GDM1 (cell line): ENCODE measurements around the gene DNAJC28.
"Not testable (repeated sequence)": the region's sequence is repeated elsewhere in the genome, so short reads cannot be mapped to it uniquely, and the experiment has no call there.

Source experiments
- DNase-seq: peaks from one replicate; lab custom pipeline; 2025; lab: John Stamatoyannopoulos, UW

DNAJC28 gene, protein sequence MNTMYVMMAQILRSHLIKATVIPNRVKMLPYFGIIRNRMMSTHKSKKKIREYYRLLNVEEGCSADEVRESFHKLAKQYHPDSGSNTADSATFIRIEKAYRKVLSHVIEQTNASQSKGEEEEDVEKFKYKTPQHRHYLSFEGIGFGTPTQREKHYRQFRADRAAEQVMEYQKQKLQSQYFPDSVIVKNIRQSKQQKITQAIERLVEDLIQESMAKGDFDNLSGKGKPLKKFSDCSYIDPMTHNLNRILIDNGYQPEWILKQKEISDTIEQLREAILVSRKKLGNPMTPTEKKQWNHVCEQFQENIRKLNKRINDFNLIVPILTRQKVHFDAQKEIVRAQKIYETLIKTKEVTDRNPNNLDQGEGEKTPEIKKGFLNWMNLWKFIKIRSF

DNA sequence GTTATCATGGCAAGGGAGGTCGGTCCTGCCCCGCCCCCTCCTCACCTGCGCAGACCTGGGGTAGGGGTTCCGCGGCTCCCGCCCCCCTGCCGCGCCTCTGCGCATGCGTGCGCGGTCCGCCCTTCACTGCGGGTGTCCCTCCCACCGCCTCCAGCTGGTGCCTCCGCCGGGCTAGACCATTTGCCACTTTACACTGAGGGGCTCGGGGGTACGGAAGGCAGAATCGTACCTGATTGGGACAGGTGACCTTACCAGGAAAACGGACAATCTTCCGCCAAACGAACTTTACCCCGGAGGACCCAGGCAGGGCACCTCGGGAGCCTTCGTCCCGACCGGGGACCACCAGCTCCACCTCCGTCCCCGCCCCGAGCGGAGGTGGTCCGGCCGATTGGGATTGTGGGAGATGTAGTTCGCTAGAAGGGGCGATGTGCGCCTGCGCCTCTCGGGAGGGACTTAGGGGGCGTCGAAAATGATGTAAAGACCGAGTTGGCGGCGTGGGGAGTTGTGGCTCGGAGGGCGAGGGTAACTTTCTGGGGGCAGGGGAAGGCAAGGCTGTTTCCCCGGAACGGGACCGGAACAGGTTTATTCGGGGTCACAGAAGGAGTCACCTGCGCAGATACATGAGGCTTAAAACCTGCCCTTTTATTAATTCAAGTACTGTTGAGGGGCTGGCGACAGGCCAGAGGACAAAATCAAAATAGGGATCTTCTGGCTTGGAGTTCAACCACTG, at the start of gene DNAJC28:
TSS of gene DNAJC28 (minus strand) at position 344 of the 730 bp plus-strand sequence. CDS start 2,323 bp downstream, outside the sequence.
- peak; percentile 90 for DNase-seq

DNA sequence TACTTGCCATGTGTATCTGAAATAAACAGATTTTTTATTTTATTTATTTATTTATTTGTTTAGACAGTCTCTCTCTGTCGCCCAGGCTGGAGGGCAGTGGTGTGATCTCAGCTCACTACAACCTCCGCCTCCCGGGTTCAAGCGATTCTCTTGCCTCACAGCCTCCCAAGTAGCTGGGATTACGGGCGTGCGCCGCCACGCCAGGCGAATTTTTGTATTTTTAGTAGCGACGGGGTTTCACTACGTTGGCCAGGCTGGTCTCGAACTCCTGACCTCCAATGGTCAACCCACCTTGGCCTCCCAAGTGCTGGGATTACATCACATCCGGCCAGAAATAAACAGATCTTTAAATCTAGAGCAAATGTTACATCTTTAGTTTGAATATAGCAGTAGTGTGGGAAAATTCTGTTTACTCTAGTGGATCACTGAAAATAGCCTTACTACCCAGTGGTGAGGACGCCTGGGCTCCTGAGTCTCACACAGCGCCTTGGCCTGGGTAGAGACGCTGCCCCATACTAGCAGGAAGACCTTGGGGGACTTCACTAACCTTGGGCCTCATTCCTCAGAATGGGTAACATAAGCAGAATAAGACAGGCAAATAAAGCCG, 49.7 kb upstream of the DNAJC28 start:
- no peak for DNase-seq

DNA sequence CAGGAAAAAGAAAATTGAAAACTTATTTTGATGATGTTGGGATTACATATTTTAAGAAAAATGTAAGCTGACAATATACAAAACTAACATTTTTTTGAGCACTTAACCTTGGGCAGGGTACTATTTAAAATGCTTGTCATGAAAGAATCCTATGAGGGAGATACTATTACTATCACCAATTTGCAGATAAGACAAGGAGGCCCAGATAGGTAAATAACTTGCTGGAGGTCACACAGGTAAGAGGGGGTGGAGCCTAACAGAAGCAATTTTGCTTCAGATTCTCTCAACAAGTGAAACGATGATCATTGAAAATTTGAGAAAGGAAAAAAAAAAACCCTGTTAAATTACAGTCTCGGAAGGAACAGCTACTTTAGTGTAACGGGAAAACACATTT, 49.2 kb upstream of the DNAJC28 start:
- DNase-seq, result no peak

DNA sequence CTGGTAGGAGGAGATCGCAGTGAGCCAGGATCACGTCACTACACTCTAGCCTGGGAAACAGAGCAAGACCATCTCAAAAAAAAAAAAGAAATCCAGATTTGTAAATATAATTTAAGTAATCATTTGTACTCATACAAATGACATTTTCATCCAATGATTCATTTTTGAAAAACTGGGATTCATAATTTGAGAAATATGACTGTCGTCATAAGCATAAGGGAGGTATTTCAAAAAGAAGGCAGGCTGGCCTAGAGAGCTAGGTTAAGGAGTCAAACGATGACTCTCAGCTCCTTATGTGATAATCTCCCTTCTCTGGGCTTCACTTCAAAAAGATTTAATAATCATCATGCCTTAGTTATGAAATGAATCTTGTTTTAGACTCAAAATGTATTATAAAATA, 48.1 kb upstream of the DNAJC28 start:
- no peak for DNase-seq

DNA sequence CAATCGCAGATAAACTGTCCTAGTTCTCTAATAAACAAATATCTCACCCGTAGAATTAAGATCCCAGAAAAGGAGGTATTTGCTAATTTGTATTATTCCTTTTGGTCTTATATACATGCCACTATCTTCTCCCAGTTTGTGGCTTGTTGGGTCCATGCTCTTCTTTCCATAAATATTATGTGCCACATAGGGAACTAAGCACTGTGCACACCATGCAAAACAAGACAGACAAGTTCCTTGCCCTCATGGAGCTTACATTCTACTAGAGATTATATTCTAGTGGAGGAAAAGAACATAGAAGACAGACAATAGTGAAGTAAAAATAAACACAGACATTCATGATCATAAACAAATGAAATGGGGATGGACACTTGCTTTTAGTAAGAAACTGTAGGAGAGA, 45.7 kb upstream of the DNAJC28 start:
- DNase-seq, result no peak

DNA sequence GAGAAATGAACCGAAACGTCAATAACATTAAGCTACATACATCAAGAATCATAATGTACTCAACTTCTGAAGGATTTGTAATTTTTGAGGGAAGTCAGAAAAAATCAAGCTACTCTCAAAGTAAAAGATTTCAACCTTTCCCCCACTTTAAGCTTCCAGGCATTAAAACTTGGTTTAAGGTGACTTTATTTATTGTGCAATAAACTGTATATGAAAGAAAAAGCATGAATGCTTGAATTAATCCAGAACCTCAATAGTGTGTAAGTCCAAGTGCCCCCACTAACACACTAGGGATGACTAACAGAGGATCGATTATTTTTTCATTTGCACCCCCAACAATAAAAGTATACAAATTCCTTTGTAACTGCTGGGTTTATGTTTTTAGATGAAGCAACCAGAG, 39.5 kb upstream of the DNAJC28 start:
- no peak for DNase-seq

DNA sequence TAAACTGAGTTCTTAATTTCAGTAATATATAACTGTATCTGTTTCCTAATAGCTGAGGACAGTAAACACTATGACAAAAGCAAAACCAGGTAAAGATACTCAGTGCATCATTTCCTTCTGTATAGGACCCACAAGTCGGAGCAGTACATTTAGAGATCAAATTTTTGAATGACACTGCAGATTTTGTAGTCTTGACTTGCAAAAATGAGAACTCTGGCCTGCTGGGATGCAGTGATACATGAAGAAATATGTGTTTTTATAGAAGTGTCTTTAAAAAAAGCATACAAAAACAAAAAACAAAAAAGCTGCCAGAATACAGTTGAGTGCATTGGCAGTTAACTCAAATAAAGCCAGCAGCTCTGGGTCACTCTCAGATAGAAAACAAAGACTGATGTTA, 31.4 kb upstream of the DNAJC28 start:
- DNase-seq, result no peak

DNA sequence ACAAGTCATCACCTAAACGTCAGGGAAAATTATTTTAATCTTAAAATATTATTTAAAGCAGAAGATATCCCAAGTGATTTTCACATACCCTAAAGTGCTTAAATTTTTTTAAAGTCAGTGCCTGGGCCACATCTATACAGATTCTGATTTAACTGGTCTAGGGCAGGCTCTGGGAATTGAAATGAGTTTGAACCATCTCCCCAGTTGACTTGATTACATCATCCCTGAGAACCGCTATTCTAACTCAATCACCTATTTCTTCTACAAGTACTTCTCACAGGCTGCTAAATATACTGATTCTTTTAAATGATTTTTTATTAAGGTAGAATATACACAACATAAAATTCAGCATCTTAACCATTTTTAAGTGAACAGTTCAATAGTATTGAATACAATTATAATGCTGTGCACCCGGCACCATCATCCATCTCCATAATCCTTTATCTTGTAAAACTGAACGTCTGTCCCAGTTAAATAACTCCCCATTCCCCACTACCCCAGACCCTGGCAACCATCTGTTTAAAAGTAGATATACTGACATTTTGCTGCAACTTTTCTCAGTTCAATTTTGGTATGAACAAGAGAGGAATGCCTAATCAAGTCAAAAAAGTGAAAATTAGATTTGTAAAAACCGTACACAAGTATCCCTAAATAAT, 30.9 kb upstream of the DNAJC28 start:
- DNase-seq, result no peak

DNA sequence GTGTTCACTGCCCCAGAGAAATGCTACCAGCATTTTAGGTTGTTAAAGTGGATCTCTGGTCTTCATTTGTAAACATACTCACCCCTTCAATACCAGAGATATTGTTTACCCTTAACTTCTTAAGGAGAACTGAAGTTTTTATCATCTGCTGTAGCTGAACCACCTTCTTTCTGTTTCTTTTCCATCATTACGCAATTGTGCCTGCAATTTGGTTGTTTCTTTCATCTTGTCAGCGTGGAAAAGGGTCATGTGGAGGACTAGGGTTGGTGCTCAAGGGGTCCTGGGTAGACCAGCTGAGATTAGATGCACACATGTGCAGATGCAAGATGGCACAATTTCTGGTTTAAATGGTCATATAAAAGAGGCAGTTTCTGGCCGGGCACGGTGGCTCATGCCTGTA, 27.4 kb upstream of the DNAJC28 start:
- DNase-seq, result no peak

DNA sequence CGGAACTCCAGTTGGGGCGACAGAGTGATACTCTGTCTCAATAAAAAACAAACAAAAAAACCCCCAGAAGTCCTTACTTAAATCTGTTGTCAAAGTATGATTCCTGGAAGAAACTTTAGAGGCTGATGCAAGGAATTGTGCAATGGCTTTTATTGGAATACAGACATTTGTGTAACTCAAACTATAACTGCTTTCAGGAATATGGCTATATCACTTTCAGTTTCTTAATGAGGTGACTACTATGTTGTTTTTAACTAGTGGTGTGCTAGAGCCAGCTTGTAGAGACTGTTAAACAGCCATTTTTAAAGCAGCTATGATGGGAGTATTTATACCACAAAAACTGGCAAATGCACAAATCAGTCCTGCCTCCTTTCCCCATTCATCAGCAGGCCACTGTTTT, 22.7 kb upstream of the DNAJC28 start:
- no peak for DNase-seq

DNA sequence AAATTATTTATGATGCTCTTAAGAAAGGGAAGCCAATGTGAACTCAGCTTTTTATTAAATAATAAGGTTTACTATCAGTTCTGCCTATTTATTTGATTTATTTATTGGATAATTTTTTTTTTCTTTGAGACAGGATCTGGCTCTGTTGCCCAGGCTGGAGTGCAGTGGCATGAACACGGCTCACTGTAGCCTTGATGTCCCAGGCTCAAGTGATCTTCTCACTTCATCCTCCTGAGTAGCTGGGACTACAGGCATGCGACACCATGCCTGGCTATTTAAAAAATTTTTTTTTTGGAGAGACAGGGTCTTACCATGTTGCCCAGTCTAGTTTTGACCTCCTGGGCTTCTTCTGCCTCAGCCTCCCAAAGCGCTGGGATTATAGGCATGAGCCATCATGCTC, 21.0 kb upstream of the DNAJC28 start:
- no peak for DNase-seq

DNA sequence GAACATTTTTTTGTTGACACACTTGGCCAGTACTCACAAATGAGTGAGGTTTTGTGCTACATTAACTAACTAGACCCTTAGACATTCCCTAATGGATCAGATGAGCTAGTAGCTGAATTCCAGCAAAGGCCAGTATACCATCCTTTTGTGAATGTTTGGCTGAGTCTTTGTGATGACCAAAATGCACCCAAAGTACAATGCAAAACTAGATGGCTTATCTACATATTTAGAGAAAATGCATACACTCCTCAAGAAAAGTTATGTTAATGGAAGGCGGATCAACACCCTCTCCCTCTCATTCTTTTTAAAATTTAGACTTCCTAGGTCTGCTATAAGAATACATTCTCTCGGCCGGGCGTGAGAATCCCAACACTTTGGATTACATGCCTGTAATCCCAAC, 20.1 kb upstream of the DNAJC28 start:
- DNase-seq, result no peak

DNA sequence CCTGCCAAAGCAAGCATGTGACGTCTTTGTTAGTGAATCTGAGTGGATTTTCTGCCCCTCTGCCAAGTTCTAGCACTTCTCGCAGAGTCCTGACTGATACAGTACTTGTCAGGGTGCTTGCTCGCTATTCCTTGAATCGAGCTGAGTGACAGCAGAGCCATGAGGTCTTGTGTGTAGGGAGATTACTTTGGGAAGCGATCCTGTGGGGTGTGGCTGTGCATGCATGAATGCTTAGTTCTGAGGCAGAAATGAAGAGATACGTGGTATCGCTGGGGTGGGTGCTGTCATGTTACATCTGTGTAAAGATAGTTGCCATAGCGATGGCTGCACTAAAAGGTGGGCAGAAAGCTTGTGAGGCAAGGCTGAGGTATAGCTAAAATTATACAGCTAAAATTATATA, 19.3 kb upstream of the DNAJC28 start:
- DNase-seq, result no peak

DNA sequence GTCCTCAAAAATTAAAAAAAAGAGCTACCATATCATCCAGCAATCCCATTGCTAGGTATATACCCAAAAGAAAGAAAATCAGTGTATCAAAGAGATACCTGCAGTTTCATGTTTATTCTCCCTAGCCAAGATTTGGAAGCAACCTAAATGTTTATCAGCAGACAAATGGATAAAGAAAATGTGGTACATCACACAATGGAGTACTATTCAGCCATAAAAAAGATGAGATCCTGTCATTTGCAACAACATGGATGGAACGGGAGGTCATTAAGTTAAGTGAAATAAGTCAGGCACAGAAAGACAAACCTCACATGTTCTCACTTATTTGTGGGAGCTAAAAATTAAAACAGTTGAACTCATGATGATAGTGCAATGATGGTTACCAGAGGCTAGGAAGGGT, 15.5 kb upstream of the DNAJC28 start:
- not testable (repeated sequence) for DNase-seq

DNA sequence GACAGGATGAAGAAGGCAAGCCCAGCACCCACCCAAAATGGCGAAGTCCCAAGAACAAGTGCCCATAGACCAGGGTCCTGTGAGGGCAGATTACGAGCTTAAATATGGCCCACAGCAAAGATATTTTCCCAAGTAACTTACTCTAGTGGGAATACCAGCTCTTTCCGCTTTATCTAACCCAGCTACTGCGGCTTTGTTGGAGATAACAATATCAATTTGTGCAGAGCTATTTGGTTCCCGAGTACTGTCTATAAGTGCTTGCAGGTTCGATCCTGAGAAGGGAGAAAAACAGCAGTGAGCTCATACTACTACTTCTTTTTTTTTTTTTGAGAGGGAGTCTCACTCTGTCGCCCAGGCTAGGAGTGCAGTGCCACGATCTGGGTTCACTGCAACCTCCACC, 14.3 kb upstream of the DNAJC28 start:
- no peak for DNase-seq

DNA sequence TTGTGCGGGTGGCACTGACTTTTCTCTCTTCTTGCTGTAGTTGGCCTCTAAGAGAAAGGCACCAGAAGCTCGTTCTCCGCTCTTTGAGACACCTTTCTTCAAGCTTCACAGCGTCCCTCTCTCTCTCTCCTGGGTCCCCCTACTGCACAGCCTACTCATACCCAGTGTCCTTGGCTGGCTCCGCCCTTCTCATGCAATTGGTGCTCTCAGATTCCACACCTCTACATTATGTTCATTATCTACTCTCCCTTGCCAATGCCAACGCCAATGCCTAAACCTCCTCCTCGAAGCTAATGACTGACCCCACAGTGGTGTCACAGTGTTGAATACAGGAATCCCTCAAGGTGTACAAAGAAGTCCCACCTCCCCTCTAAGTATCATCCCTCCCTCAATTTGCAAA, 4.8 kb upstream of the DNAJC28 start:
- DNase-seq, result no peak

DNA sequence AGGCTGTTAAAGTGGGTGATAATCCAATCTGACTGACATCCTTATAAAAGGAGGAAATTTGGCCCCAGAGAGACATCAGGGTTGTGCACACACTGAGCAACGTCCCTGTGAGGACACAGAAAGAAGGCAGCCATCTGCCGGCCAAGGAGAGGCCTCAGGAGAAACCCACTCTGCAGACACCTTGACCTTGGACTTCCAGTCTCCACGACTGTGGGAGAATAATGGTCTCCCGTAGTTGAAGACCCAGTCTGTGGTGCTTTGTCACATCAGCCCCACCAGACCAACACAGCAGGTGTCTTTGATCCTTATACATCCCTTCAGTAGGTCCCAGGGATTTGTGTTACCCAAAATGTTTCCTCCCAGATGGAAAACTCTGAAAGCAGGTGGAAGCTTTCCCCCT, 4.2 kb upstream of the DNAJC28 start:
- DNase-seq, result no peak

DNA sequence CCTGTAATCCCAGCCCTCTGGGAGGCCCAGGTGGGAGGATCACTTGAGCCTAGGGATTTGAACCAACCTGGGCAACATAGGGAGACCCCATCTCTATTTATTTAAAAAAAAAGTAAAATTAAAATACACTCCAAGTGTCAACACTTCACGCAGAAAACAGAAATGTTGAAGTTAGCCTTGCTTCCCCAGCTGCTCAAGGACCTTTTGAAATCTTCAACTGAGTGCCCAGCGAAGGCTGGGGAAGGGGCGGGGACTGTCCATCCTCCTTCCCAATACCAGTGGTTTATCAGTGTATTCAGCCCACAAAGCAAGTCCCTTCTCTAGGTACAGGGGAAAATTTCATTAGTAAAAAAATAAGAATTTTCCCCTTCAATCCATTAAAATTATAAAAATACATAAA, 2.2 kb upstream of the DNAJC28 start:
- no peak for DNase-seq

DNA sequence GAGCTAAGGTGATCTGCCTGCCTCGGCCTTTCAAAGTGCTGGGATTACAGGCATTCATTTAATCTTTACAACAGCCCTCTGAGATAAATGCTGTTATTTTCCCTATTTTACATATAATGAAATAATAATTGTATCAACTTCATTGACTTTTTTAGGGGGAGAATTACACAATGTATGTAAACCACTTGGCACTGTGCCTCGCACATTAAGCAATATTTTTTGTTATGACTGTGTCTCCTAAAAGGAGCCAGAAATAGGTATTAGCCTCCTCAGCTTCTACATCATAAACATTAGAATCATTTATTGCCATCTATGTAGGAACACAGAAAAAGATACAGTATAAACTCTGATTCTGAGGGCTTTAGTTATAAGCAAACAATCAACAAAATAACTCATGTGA, 1.1 kb upstream of the DNAJC28 start:
- DNase-seq, result no peak

DNA sequence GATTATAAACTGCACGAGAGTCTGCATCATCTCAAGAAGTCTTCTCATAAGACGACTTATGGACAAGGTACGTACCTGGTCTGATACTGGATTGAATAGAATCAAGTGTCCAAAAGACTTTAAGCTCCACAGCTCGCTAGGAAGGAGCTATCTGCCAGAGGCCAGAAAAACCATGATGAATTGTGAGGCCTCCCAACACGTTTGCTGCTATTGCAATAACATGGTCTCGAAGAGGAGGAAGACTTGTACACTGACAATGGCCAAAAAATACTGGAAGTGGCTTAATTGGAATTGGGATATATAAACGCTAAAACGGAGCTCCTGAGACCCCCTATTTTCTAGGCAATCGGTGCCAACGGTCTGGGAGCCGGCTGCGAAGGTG, 534 bp downstream of the DNAJC28 start:
- no peak for DNase-seq

DNA sequence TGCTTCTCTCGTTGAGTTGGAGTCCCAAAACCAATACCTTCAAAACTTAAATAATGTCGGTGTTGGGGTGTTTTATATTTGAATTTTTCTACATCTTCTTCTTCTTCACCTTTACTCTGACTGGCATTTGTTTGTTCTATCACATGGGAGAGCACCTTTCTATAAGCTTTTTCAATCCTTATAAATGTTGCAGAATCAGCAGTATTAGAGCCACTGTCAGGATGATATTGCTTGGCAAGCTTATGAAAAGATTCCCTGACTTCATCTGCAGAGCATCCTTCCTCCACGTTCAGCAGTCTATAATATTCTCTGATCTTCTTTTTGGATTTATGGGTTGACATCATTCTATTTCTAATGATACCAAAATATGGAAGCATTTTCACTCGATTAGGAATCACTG, 2.6 kb downstream of the DNAJC28 start:
- no peak for DNase-seq

DNA sequence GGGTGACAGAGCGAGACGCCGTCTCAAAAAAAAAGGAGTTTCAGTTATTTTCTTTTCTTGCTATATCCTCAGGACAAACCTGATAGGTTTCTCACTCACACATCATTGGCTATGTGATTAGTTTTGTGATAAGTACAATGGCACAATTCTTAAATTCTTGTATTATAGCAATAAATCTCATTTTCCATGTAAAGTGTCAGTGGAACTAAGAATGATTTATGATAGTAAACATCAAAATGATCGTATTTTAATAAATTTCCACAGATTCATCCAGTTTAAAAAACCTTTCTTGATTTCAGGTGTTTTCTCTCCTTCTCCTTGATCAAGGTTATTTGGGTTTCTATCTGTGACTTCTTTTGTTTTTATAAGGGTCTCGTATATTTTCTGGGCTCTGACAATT, 3.5 kb downstream of the DNAJC28 start:
- no peak for DNase-seq
